A673 (cell line): Measurements from ENCODE around the gene TEPSIN. TPM values are rescaled to one million over a fixed set of nuclear protein-coding genes. Genes with fewer than 3 reads are reported as not detected.

Source experiments
- Bru-seq: library from RNA; stranded (reverse); fragments of 400-500 nt; gene quantifications from one replicate; lab custom pipeline; 2021; lab: Mats Ljungman, UMichigan
- BruChase-seq, 2 experiments: library from RNA; stranded (reverse); fragments of 400-500 nt; gene quantifications; one replicate each; lab custom pipeline; 2021; lab: Mats Ljungman, UMichigan
- BruUV-seq: library from RNA; stranded (reverse); fragments of 400-500 nt; replicated peaks from 2 replicates; lab custom pipeline; 2021; lab: Mats Ljungman, UMichigan
- CTCF ChIA-PET: fragments of 300-600 bp; sonication (Branson Sonifier 250); formaldehyde crosslinking; loops from one replicate; lab custom pipeline; 2022; ENCODE audit warnings: antibody characterized with exemption; lab: Charles Lee
- POLR2A ChIA-PET: fragments of 300-600 bp; sonication (Branson Sonifier 250); formaldehyde crosslinking; loops from one replicate; lab custom pipeline; 2022; ENCODE audit warnings: antibody characterized with exemption; ENCODE audit not compliant: low non-redundant PET; lab: Charles Lee
- DNase-seq: peaks from one replicate; pipeline ENCODE4 v3.0.0-alpha.2; 2015; ENCODE audit warnings: low spot score
- H3K27ac ChIP-seq: fragments of 200-600 bp; sonication (generic); 2 replicates; pipeline ENCODE4 v1.5.1; 2016; ENCODE audit warnings: mixed run types, low read depth, mild to moderate bottlenecking, mixed read lengths, antibody characterized with exemption, low read length; ENCODE audit not compliant: poor library complexity, severe bottlenecking
- H3K27me3 ChIP-seq: fragments of 200-600 bp; sonication (generic); replicated peaks from 2 replicates; pipeline ENCODE4 v1.6.1; 2017; ENCODE audit warnings: mixed run types, low read depth, mild to moderate bottlenecking, mixed read lengths, antibody characterized with exemption, low read length; ENCODE audit not compliant: insufficient read depth, poor library complexity
- H3K36me3 ChIP-seq: fragments of 200-600 bp; sonication (generic); 2 replicates; pipeline ENCODE4 v1.6.1; 2016; ENCODE audit warnings: mixed run types, mild to moderate bottlenecking, mixed read lengths, antibody characterized with exemption, low read length; ENCODE audit not compliant: insufficient read depth, poor library complexity, severe bottlenecking
- H3K4me1 ChIP-seq: fragments of 200-600 bp; sonication (generic); 2 replicates; pipeline ENCODE4 v1.6.1; 2017; ENCODE audit warnings: mixed run types, mild to moderate bottlenecking, mixed read lengths, antibody characterized with exemption, low read length; ENCODE audit not compliant: insufficient read depth, poor library complexity, severe bottlenecking
- H3K4me3 ChIP-seq: fragments of 200-600 bp; sonication (generic); 2 replicates; pipeline ENCODE4 v1.5.1; 2016; ENCODE audit warnings: low read depth, mixed run types, mild to moderate bottlenecking, mixed read lengths, low read length; ENCODE audit not compliant: poor library complexity, severe bottlenecking
- H3K9me3 ChIP-seq: fragments of 200-600 bp; sonication (generic); 2 replicates; pipeline ENCODE4 v1.6.1; 2016; ENCODE audit warnings: mixed run types, low read depth, mild to moderate bottlenecking, mixed read lengths, antibody characterized with exemption, low read length; ENCODE audit not compliant: poor library complexity, severe bottlenecking
- CTCF ChIP-seq: fragments of 300-800, 200-600 bp; sonication (generic); conservative IDR thresholded peaks from 2 replicates; pipeline ENCODE4 v1.5.1; 2017; ENCODE audit warnings: low read depth, mild to moderate bottlenecking, antibody characterized with exemption, low read length, moderate library complexity, mixed read lengths
- EZH2 ChIP-seq: fragments of 200-600 bp; sonication (generic); IDR thresholded peaks from 2 replicates; pipeline ENCODE4 v1.6.1; 2017; ENCODE audit warnings: borderline replicate concordance, low read depth, mild to moderate bottlenecking, mixed read lengths, antibody characterized with exemption, low read length; ENCODE audit not compliant: poor library complexity, severe bottlenecking
- intact Hi-C: fragments of 100-400 bp; cut with micrococcal nuclease; formaldehyde crosslinking; loops from one replicate; pipeline ENCODE4 v1.10.0; 2022; ENCODE audit not compliant: unreplicated experiment
- long read RNA-seq: library from polyadenylated mRNA; stranded (forward); transcript quantifications from one replicate; pipeline ENCODE4 v2.0.0, GENCODE V29; 2022
- total RNA-seq: library from RNA; stranded (reverse); gene quantifications from 2 replicates; pipeline ENCODE4 v1.2.3, GENCODE V29; 2021

Gene TEPSIN
- total RNA-seq: 33.6 and 36.1 TPM in 2 replicates
- percentile 44 among the genes with signal in this experiment for Bru-seq, nascent RNA
- BruChase-seq, experiment 1, labeled RNA remaining after a 2-hour chase: percentile 57 among the genes with signal in this experiment
- percentile 59 among the genes with signal in this experiment for BruChase-seq, experiment 2, labeled RNA remaining after a 6-hour chase
- long read RNA-seq, transcript TEPSIN-201 (12 exons, 2,287 nt): major isoform, 5 of 26 reads
- long read RNA-seq, partial matches to known transcripts: 6 of 26 reads
- long read RNA-seq, other reads (novel, unspliced or antisense): 10 of 26 reads

GRCh38 chr17:81238815-81239713 is at the start of gene TEPSIN, which contains the start of gene NDUFAF8:
TSS of gene TEPSIN (minus strand) at chr17:81239055. CDS start at chr17:81239033, 22 bp downstream.
TSS of gene NDUFAF8 (plus strand) at chr17:81239318. CDS start at chr17:81239364, 46 bp downstream.
- Histone ChIP-seq H3K27me3 (no peaks in the 10 kb centered on the region), H3K36me3 (peaks cover 10% of the 10 kb centered on the region), H3K4me1 (peaks cover 7% of the 10 kb centered on the region), H3K27ac (peak within 1 kb of the TSS; percentile 85), H3K9me3 (no peaks in the 10 kb centered on the region), H3K4me3 (peak within 1 kb of the TSS; percentile 84)
- CTCF ChIA-PET: interaction anchor here (0.5 to 1.3 kb wide), 3 partner anchors 16 to 1019 kb away, joined by 3 to 4 read pairs (median 3); partner anchors contain the start of genes CEP131, SGSH and SLC26A11
- no TSS peak for BruUV-seq
- intact Hi-C loops: no loop called here
- TF ChIP-seq CTCF: no peak
- no peak for TF ChIP-seq EZH2
- POLR2A ChIA-PET: interaction anchor here (0.6 to 0.7 kb wide), 3 partner anchors 9 to 247 kb away, joined by 3 to 5 read pairs (median 3); no protein-coding TSS in a partner anchor
- DNase-seq: peak; percentile 99

- no peak for DNase-seq
- POLR2A ChIA-PET: no interaction called here
- H3K4me3 ChIP-seq: no peak overlapping the region
- no peak overlapping the region for H3K27ac ChIP-seq
- BruUV-seq: no TSS peak
- CTCF ChIA-PET: no interaction called here
- H3K9me3 ChIP-seq: no peaks in the 10 kb centered on the region
- TF ChIP-seq EZH2 (no peak), CTCF (no peak)
- no peaks in the 10 kb centered on the region for H3K4me1 ChIP-seq
- intact Hi-C loops: no loop called here
- peaks cover 12% of the 10 kb centered on the region for H3K36me3 ChIP-seq
- no peaks in the 10 kb centered on the region for H3K27me3 ChIP-seq
Measured at GRCh38 chr17:81287741-81288430, 49.0 kb upstream of the TEPSIN start.

- H3K27me3 ChIP-seq: no peaks in the 10 kb centered on the region
- intact Hi-C loops: no loop called here
- DNase-seq: no peak
- no peaks in the 10 kb centered on the region for H3K4me1 ChIP-seq
- no peak overlapping the region for H3K4me3 ChIP-seq
- TF ChIP-seq EZH2: no peak
- TF ChIP-seq CTCF: no peak
- peaks cover 12% of the 10 kb centered on the region for H3K36me3 ChIP-seq
- ChIA-PET POLR2A (interaction anchor here (0.7 kb wide), 1 partner anchor 106 kb away, joined by 11 read pairs; no protein-coding TSS in a partner anchor), CTCF (no interaction called here)
- H3K27ac ChIP-seq: no peak overlapping the region
- H3K9me3 ChIP-seq: no peaks in the 10 kb centered on the region
- no TSS peak for BruUV-seq
Measured at GRCh38 chr17:81287152-81287551, 48.3 kb upstream of the TEPSIN start.
